ENCODE data around the gene CZIB. TPM values are rescaled to one million over a fixed set of nuclear protein-coding genes. Genes with fewer than 3 reads are reported as not detected.

Gene CZIB
- total and polyA plus RNA-seq, 2 of the 8 experiments (the other 6 are each of a cell fraction or from before 2014, with no cell fraction given) = 46.5 to 48.0 TPM

- TF ChIP-seq CHD7 (IDR thresholded peaks at IDR 0.05; ENCODE audit: insufficient replicate concordance, low read length) (no peak), CTCF (IDR thresholded peaks at IDR 0.05; ENCODE audit: control extremely low read depth in 1 of 3, insufficient read depth in 1 of 3, low read depth in 1 of 3, low read length in 3 of 3) (no peak), SUZ12 (IDR thresholded peaks at IDR 0.05; ENCODE audit: low read length) (no peak), USF2 (IDR thresholded peaks at IDR 0.05; ENCODE audit: low read length) (no peak), RBBP5 (IDR thresholded peaks at IDR 0.05; ENCODE audit: borderline replicate concordance, low read depth, low read length) (no peak)
These were observed 45.2 kb downstream of the CZIB start (continued) for GRCh38 chr1:53174971-53175913.
